ENCODE results near the gene IL12RB1.

DNA sequence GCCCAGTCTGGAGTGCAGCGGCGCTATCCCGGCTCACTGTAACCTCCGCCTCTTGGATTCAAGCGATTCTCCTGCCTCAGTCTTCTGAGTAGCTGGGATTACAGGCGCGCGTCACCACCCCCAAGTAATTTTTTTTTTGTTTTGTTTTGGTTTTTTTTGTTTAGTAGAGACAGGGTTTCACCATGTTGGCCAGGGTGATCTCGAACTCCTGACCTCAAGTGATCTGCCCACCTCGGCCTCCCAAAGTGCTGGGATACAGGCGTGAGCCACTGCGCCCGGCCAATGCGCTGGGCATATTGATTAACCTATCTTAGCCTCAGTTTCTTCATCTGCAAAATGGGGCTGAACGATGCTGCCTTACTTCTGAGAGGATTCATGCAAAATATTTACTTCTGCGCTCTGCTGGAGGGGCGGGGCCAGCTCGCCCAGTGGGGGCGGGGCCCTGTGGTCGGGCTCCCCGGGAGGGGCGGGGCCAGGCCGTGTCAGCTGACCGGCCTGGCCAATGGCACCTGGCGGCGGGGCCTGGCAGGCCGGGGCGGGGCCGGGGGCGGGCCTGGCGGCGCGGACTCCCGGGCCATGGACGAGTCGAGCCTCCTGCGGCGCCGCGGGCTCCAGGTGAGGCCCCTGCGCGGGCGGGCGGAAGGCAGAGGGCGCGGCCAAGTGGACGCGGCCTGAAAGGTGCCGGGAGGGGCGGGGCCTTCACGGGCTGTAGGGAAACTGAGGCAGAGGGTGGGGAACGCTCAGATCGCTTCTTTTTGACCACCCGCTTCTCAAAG is 10.7 kb upstream of the IL12RB1 start, which contains the start of gene MAST3:
- TF ChIP-seq CTCF (IDR thresholded peaks at IDR 0.05), result no peak
- TF ChIP-seq ZFX (IDR thresholded peaks at IDR 0.05; ENCODE audit: borderline replicate concordance), result no peak

All from 22Rv1 (cell line).